Gastrocnemius medialis (tissue), 4 donors: ENCODE results near the gene PRKN. TPM values are rescaled to one million over a fixed set of nuclear protein-coding genes. Genes with fewer than 3 reads are reported as not detected.
A peak's percentile ranks its signal among the peaks of the same experiment; 100 is the strongest.

Experiments used
- ATAC-seq, 2 donors: fragments of 150-250 bp; one replicate each; pipeline ENCODE4 v1.9.1; 2016
- DNase-seq, 2 donors: peaks; one replicate each; pipeline ENCODE4 v3.0.0-alpha.2; 2019
- H3K27ac ChIP-seq, 4 donors: fragments of 200-600 bp; sonication (generic); 1 replicate in 1 of 4; 2 replicates in 3 of 4; pipeline ENCODE4 v1.5.1; 2016 to 2018; ENCODE audit warnings: mild to moderate bottlenecking in 2 of 4, moderate library complexity in 1 of 4
- H3K27me3 ChIP-seq, 3 donors: fragments of 200-600 bp; sonication (generic) in 2 of 3; 1 replicate in 1 of 3; 2 replicates in 2 of 3; pipeline versions ENCODE4 v1.5.1 to v1.6.0; 2016 to 2019; ENCODE audit warnings: mild to moderate bottlenecking in 1 of 3, moderate library complexity in 1 of 3
- H3K36me3 ChIP-seq, 2 donors: fragments of 200-600 bp; sonication (generic) in 1 of 2; one replicate each; pipeline ENCODE4 v1.5.1; 2017 to 2018
- H3K4me1 ChIP-seq, 2 donors: fragments of 200-600 bp; sonication (generic) in 1 of 2; one replicate each; pipeline ENCODE4 v1.5.1; 2016 to 2017; ENCODE audit warnings: mild to moderate bottlenecking in 2 of 2
- H3K4me3 ChIP-seq, 4 donors: fragments of 200-600 bp; sonication (generic) in 3 of 4; 1 replicate in 1 of 4; 2 replicates in 3 of 4; pipeline ENCODE4 v1.5.1; 2016 to 2019; ENCODE audit warnings: mild to moderate bottlenecking in 2 of 4
- H3K9me3 ChIP-seq, 3 donors: fragments of 200-600 bp; sonication (generic) in 2 of 3; 1 replicate in 1 of 3; 2 replicates in 2 of 3; pipeline ENCODE4 v1.5.1; 2016 to 2019
- POLR2A ChIP-seq, 2 donors: fragments of 450-650 bp; IDR thresholded peaks; one replicate each; pipeline ENCODE4 v1.6.1; 2017; ENCODE audit warnings: antibody characterized with exemption in 2 of 2, mild to moderate bottlenecking in 2 of 2, moderate library complexity in 2 of 2
- in situ Hi-C, 4 donors: fragments of 200-750 bp; cut with MboI; loops; one replicate each; pipeline versions ENCODE4 v1.15.0 to v1.8.0; 2017; ENCODE audit warnings: low sequenced_read_pairs in 4 of 4
- intact Hi-C: fragments of 100-400 bp; cut with DNase I; formaldehyde crosslinking; loops from one replicate; pipeline ENCODE4 v1.15.1; 2023; ENCODE audit warnings: low total_unique reads
- total RNA-seq, 4 donors: library from RNA; depleted of rRNA; stranded (reverse); fragments of >200 nt; gene quantifications; one replicate each; pipeline versions ENCODE4 v1.1.0 to v1.2.3, GENCODE V29; 2016
- TF ChIP-seq, protein P1 (sequence below), 5 experiments: fragments of 450-650 bp in 3 of 5; fragments of 200-600 bp in 2 of 5; sonication (generic) in 2 of 5; IDR thresholded peaks in 4 of 5; conservative IDR thresholded peaks in 1 of 5; 1 replicate in 4 of 5; 2 replicates in 1 of 5; pipeline ENCODE4 v1.5.1; 2016 to 2019; ENCODE audit warnings: antibody characterized with exemption in 5 of 5, mild to moderate bottlenecking in 3 of 5, moderate library complexity in 3 of 5

The PRKN gene
- total RNA-seq, 4 donors from 2014 or later = 8.4 to 21.6 (median 13.7) TPM

DNA sequence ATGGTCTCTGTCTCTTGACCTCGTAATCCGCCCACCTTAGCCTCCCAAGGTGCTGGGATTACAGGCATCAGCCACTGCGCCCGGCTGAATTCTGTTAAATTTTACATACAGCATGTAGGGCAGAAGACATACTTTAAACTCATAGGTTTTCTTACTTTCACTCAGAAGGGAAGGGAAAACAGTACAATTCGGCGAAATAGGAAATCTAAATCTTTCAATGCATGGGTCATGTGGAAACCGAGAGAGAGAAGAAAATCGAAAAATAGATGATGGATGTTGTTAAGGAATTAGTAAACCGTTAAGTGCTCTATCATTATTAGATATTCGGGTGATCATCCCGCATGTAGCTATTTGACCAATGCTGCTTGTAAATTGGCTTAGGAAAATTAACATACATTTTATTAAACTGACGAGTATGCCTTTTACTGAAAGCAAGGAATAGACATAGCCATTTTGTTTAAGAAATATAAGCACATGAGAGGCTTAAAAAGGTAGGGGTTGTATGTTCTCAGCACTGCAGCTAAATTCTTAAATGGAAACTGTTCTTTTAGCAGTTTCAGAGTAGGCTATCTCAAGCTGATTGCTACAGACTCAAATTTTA is 1289.0 kb downstream of the PRKN start:
- Histone ChIP-seq H3K36me3 (no peaks in the 10 kb centered on the region), H3K4me1 (peaks cover 18 to 27% of the 10 kb centered on the region in 2 donors), H3K27ac (peak overlapping the region; percentile 69 to 86 (median 76)), H3K9me3 (no peaks in the 10 kb centered on the region), H3K4me3 (peak overlapping the region in 2 of 4 donors; percentile 23 to 30), H3K27me3 (no peaks in the 10 kb centered on the region)
- intact Hi-C loops = loop anchor here (5.0 kb wide), 1 partner anchor 44 kb away; no protein-coding TSS in a partner anchor
- ATAC-seq (no peak), DNase-seq (no peak)
- TF ChIP-seq POLR2A (IDR thresholded peaks at IDR 0.05) = no peak
- TF ChIP-seq, protein P1, sequence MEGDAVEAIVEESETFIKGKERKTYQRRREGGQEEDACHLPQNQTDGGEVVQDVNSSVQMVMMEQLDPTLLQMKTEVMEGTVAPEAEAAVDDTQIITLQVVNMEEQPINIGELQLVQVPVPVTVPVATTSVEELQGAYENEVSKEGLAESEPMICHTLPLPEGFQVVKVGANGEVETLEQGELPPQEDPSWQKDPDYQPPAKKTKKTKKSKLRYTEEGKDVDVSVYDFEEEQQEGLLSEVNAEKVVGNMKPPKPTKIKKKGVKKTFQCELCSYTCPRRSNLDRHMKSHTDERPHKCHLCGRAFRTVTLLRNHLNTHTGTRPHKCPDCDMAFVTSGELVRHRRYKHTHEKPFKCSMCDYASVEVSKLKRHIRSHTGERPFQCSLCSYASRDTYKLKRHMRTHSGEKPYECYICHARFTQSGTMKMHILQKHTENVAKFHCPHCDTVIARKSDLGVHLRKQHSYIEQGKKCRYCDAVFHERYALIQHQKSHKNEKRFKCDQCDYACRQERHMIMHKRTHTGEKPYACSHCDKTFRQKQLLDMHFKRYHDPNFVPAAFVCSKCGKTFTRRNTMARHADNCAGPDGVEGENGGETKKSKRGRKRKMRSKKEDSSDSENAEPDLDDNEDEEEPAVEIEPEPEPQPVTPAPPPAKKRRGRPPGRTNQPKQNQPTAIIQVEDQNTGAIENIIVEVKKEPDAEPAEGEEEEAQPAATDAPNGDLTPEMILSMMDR (IDR thresholded peaks at IDR 0.05 in 4 of 5, conservative IDR thresholded peaks at IDR 0.05 in 1 of 5) = no peak
- in situ Hi-C loops = no loop called here

DNA sequence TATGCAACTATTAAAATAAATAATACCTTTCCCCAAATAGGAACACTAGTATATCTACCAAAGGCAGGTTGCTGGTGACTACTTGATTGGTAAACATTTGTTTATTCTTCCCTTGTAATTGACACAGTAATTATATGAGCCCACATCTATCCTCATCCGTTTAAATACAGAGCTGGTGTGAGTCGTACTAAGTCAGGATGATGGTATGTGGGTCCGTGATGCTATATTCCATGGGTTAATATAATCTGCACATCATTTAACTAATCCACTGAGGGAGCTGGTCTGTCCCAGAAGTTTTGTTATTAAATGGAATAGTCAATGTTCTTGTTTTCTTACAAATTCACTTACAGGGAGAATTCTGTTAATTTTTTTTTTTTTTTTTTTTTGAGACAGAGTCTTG is 1289.7 kb downstream of the PRKN start:
- Histone ChIP-seq H3K9me3 (no peaks in the 10 kb centered on the region), H3K27ac (peak overlapping the region; percentile 19 to 86 (median 58)), H3K4me1 (peaks cover 18 to 27% of the 10 kb centered on the region in 2 donors), H3K4me3 (no peak overlapping the region), H3K27me3 (no peaks in the 10 kb centered on the region), H3K36me3 (no peaks in the 10 kb centered on the region)
- ATAC-seq (no peak), DNase-seq (no peak)
- no peak for TF ChIP-seq POLR2A (IDR thresholded peaks at IDR 0.05)
- TF ChIP-seq, protein P1 (IDR thresholded peaks at IDR 0.05 in 4 of 5, conservative IDR thresholded peaks at IDR 0.05 in 1 of 5) = no peak
- in situ Hi-C loops (no loop called here), intact Hi-C loops (loop anchor here (5.0 kb wide), 1 partner anchor 44 kb away; no protein-coding TSS in a partner anchor)

DNA sequence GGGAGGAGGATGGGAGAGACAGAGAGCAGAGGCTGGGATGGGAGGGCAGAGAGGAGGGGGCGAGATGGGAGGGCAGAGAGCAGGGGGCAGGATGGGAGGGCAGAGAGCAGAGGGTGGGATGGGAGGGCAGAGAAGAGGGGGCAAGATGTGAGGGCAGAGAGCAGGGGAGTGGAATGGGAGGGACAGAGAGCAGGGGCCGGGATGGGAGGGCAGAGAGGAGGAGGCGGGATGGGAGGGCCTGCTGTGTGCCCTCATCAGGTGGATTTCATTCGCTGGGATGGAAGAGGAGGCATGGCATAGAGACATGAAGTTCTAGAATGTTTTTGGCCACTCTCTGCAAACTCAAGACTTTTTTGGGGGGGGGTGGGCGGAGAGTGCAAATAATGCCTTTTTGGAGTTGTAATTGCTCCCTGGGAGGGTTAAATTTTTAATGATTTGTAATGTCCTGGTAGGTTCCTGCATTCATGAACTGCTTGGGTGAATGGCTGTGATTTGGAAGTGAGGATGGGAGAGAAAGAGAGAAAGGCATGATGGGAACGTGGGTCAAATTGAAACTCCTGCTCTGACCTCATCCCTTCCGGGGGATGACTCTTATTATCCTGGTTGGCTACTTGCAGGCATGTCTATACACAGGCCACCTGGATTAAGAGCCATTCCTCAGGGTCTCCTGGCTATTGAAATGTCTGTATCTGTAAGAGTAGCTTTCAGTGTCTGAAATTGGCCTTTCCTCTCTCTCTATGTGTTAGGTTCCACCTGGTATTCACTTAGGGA is 1291.3 kb downstream of the PRKN start:
- intact Hi-C loops = loop anchor here (5.0 kb wide), 1 partner anchor 46 kb away; no protein-coding TSS in a partner anchor
- no peaks in the 10 kb centered on the region for H3K9me3 ChIP-seq
- no peak for ATAC-seq
- no peak overlapping the region for H3K4me3 ChIP-seq
- H3K36me3 ChIP-seq = no peaks in the 10 kb centered on the region
- peak overlapping the region in 3 of 4 donors; percentile 46 to 75 (median 69) for H3K27ac ChIP-seq
- DNase-seq = no peak
- peaks cover 18 to 27% of the 10 kb centered on the region in 2 donors for H3K4me1 ChIP-seq
- TF ChIP-seq, protein P1 (IDR thresholded peaks at IDR 0.05 in 4 of 5, conservative IDR thresholded peaks at IDR 0.05 in 1 of 5) = no peak
- no peak for TF ChIP-seq POLR2A (IDR thresholded peaks at IDR 0.05)
- H3K27me3 ChIP-seq = no peaks in the 10 kb centered on the region
- in situ Hi-C loops = no loop called here

DNA sequence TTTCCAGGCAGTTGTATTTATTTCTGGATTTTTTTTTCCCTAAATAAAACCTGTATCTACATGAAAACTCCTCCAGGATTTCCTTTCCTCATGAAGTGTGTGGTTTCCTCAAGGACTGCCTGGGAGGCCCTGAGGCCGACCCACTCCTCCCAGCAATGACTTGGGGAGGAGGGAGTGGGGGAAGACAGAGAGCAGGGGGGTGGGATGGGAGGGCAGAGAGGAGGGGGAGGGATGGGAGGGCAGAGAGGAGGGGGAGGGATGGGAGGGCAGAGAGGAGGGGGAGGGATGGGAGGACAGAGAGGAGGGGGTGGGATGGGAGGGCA is 1291.9 kb downstream of the PRKN start:
- Histone ChIP-seq H3K9me3 (no peaks in the 10 kb centered on the region), H3K27ac (peak overlapping the region; percentile 46 to 78 (median 65)), H3K4me3 (no peak overlapping the region), H3K27me3 (no peaks in the 10 kb centered on the region), H3K36me3 (no peaks in the 10 kb centered on the region), H3K4me1 (peaks cover 18 to 27% of the 10 kb centered on the region in 2 donors)
- intact Hi-C loops (loop anchor here (5.0 kb wide), 1 partner anchor 47 kb away; no protein-coding TSS in a partner anchor), in situ Hi-C loops (no loop called here)
- TF ChIP-seq POLR2A (IDR thresholded peaks at IDR 0.05) = no peak
- TF ChIP-seq, protein P1 (IDR thresholded peaks at IDR 0.05 in 4 of 5, conservative IDR thresholded peaks at IDR 0.05 in 1 of 5) = no peak
- DNase-seq (no peak), ATAC-seq (no peak)
